ENCODE results near the gene MYH10. TPM values are rescaled to one million over a fixed set of nuclear protein-coding genes. Genes with fewer than 3 reads are reported as not detected.

Gene MYH10
- total RNA-seq, 1 experiment from 2014 or later = 74.0 TPM

DNA sequence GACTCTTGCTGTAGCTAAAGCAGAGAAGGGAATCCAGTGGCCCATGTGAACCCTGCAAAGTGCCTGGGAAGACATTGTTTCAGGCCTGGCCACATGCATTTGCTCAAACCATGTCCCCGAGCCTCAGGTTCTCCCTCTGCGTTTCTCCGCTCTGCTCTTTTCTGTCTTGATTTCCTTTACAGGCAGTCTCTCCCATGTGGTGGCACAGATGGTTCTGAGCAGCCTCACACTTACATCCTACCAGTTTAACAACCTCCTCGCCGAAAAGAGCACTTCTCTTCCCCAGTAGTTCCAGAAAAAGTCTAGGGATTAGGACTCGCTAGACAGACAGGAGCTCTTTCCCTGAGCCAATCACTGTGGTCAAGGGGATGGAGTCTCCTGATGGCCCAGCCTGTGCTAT lies 28.3 kb upstream of the MYH10 start:
- no peaks in the 10 kb centered on the region for H3K27me3 ChIP-seq (replicated peaks; ENCODE audit: control insufficient read depth, insufficient read depth, low read length)
- TF ChIP-seq, protein P1, sequence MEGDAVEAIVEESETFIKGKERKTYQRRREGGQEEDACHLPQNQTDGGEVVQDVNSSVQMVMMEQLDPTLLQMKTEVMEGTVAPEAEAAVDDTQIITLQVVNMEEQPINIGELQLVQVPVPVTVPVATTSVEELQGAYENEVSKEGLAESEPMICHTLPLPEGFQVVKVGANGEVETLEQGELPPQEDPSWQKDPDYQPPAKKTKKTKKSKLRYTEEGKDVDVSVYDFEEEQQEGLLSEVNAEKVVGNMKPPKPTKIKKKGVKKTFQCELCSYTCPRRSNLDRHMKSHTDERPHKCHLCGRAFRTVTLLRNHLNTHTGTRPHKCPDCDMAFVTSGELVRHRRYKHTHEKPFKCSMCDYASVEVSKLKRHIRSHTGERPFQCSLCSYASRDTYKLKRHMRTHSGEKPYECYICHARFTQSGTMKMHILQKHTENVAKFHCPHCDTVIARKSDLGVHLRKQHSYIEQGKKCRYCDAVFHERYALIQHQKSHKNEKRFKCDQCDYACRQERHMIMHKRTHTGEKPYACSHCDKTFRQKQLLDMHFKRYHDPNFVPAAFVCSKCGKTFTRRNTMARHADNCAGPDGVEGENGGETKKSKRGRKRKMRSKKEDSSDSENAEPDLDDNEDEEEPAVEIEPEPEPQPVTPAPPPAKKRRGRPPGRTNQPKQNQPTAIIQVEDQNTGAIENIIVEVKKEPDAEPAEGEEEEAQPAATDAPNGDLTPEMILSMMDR (IDR thresholded peaks at IDR 0.05; ENCODE audit: insufficient read depth in 1 of 2, low read depth in 1 of 2, low read length in 1 of 2, severe bottlenecking in 1 of 2, unreplicated experiment in 1 of 2) = no peak
- H3K9me3 ChIP-seq = no peaks in the 10 kb centered on the region
- no peaks in the 10 kb centered on the region for H3K36me3 ChIP-seq (ENCODE audit: control insufficient read depth, insufficient read depth, low read length)
- no peaks in the 10 kb centered on the region for H3K4me1 Mint-ChIP-seq (ENCODE audit: low read depth, unreplicated experiment)
- H3K36me3 Mint-ChIP-seq (ENCODE audit: insufficient read depth, unreplicated experiment) = peaks cover 5% of the 10 kb centered on the region
- peaks cover 2% of the 10 kb centered on the region for H3K27me3 Mint-ChIP-seq (ENCODE audit: insufficient read depth, unreplicated experiment)
- H3K4me1 ChIP-seq = no peaks in the 10 kb centered on the region
- peaks cover 10% of the 10 kb centered on the region for H3K9me3 Mint-ChIP-seq (ENCODE audit: unreplicated experiment)
- H3K27ac Mint-ChIP-seq (ENCODE audit: unreplicated experiment) = no peak overlapping the region
- no TSS peak for BruUV-seq (replicated peaks)
- H3K4me3 ChIP-seq (ENCODE audit: low read depth, low read length) = no peak overlapping the region
- no peak overlapping the region for H3K4me3 Mint-ChIP-seq (ENCODE audit: unreplicated experiment)
- intact Hi-C loops (cut with micrococcal nuclease; ENCODE audit: unreplicated experiment) = no loop called here
- CTCF ChIA-PET = no interaction called here
- no peak for DNase-seq
- POLR2A ChIA-PET = no interaction called here

DNA sequence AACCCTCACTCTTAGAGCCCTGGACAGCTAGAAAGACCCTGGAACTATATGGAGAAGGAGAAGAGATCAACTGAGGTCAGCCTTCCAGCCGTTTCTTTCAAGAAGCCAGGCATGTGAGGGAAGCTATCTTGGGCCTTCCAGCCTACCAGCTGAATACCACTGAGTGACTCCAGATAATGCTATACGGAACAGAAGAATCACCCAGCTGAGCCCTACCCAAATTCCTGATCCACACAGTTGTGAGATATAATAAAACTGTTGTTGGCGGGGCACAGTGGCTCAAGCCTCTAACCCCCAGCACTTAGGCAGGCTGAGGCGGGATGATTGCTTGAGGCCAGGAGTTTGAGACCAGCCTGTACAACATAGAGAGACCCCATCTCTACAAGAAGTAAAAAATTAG lies 26.2 kb upstream of the MYH10 start:
- no peak overlapping the region for H3K4me3 ChIP-seq (ENCODE audit: low read depth, low read length)
- Mint-ChIP-seq H3K27me3 (ENCODE audit: insufficient read depth, unreplicated experiment) (peaks cover 2% of the 10 kb centered on the region), H3K9me3 (ENCODE audit: unreplicated experiment) (peaks cover 10% of the 10 kb centered on the region), H3K4me1 (ENCODE audit: low read depth, unreplicated experiment) (no peaks in the 10 kb centered on the region), H3K27ac (ENCODE audit: unreplicated experiment) (no peak overlapping the region), H3K4me3 (ENCODE audit: unreplicated experiment) (no peak overlapping the region), H3K36me3 (ENCODE audit: insufficient read depth, unreplicated experiment) (peaks cover 5% of the 10 kb centered on the region)
- H3K27me3 ChIP-seq (replicated peaks; ENCODE audit: control insufficient read depth, insufficient read depth, low read length) = no peaks in the 10 kb centered on the region
- TF ChIP-seq, protein P1 (IDR thresholded peaks at IDR 0.05; ENCODE audit: insufficient read depth in 1 of 2, low read depth in 1 of 2, low read length in 1 of 2, severe bottlenecking in 1 of 2, unreplicated experiment in 1 of 2) = no peak
- H3K4me1 ChIP-seq = no peaks in the 10 kb centered on the region
- POLR2A ChIA-PET = no interaction called here
- no peaks in the 10 kb centered on the region for H3K36me3 ChIP-seq (ENCODE audit: control insufficient read depth, insufficient read depth, low read length)
- H3K9me3 ChIP-seq = no peaks in the 10 kb centered on the region
- intact Hi-C loops (cut with micrococcal nuclease; ENCODE audit: unreplicated experiment) = no loop called here
- BruUV-seq (replicated peaks) = no TSS peak
- CTCF ChIA-PET = no interaction called here
- no peak for DNase-seq

DNA sequence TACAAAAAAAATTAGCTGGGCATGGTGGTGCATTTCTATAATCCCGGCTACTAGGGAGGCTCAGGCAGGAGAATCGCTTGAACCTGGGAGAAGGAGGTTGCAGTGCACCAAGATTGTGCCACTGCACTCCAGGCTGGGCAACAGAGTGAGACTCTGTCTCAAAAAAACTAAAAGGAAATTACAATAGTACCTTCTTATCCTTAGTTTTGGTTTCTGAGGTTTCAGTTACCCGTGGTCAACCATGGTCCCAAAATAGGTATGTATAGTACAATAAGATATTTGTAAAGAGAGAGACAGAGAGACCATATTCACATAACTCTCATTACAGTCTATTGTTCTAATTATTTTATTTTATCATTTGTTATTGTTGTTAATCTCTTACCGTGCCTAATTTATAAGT lies 24.3 kb upstream of the MYH10 start:
- no peaks in the 10 kb centered on the region for H3K4me1 Mint-ChIP-seq (ENCODE audit: low read depth, unreplicated experiment)
- no peaks in the 10 kb centered on the region for H3K9me3 ChIP-seq
- ChIA-PET POLR2A (no interaction called here), CTCF (no interaction called here)
- H3K4me3 Mint-ChIP-seq (ENCODE audit: unreplicated experiment) = no peak overlapping the region
- intact Hi-C loops (cut with micrococcal nuclease; ENCODE audit: unreplicated experiment) = no loop called here
- H3K36me3 Mint-ChIP-seq (ENCODE audit: insufficient read depth, unreplicated experiment) = no peaks in the 10 kb centered on the region
- peaks cover 10% of the 10 kb centered on the region for H3K9me3 Mint-ChIP-seq (ENCODE audit: unreplicated experiment)
- no peaks in the 10 kb centered on the region for H3K36me3 ChIP-seq (ENCODE audit: control insufficient read depth, insufficient read depth, low read length)
- DNase-seq = no peak
- no peak overlapping the region for H3K27ac Mint-ChIP-seq (ENCODE audit: unreplicated experiment)
- TF ChIP-seq, protein P1 (IDR thresholded peaks at IDR 0.05; ENCODE audit: insufficient read depth in 1 of 2, low read depth in 1 of 2, low read length in 1 of 2, severe bottlenecking in 1 of 2, unreplicated experiment in 1 of 2) = no peak
- BruUV-seq (replicated peaks) = no TSS peak
- no peak overlapping the region for H3K4me3 ChIP-seq (ENCODE audit: low read depth, low read length)
- peaks cover 4% of the 10 kb centered on the region for H3K27me3 Mint-ChIP-seq (ENCODE audit: insufficient read depth, unreplicated experiment)
- H3K4me1 ChIP-seq = no peaks in the 10 kb centered on the region
- H3K27me3 ChIP-seq (replicated peaks; ENCODE audit: control insufficient read depth, insufficient read depth, low read length) = no peaks in the 10 kb centered on the region
